Osteoblast (primary cell): ENCODE data around the gene MAP3K12. TPM values are rescaled to one million over a fixed set of nuclear protein-coding genes. Genes with fewer than 3 reads are reported as not detected.
A peak's percentile ranks its signal among the peaks of the same experiment; 100 is the strongest.

ENCODE experiments used
- DNase-seq: peaks from one replicate; pipeline ENCODE4 v3.0.0; 2011; ENCODE audit warnings: low spot score, mixed read lengths; ENCODE audit not compliant: insufficient read length; ENCODE audit errors: missing footprints
- H2AFZ ChIP-seq: 2 replicates; pipeline ENCODE4 v1.6.0; 2011; ENCODE audit warnings: mild to moderate bottlenecking, low read length
- H3K27ac ChIP-seq: 2 replicates; pipeline ENCODE4 v1.5.1; 2011; ENCODE audit warnings: mild to moderate bottlenecking, low read depth, low read length, moderate library complexity
- H3K27me3 ChIP-seq: 2 replicates; pipeline ENCODE4 v1.6.0; 2012; ENCODE audit warnings: mild to moderate bottlenecking, control low read depth, inconsistent platforms, low read length, moderate library complexity; ENCODE audit not compliant: insufficient read depth
- H3K36me3 ChIP-seq: 2 replicates; pipeline ENCODE4 v1.5.1; 2011; ENCODE audit warnings: mild to moderate bottlenecking, low read length, control low read depth, moderate library complexity; ENCODE audit not compliant: insufficient read depth
- H3K4me1 ChIP-seq: 2 replicates; pipeline ENCODE4 v1.5.1; 2011; ENCODE audit warnings: mild to moderate bottlenecking, low read length, control low read depth, moderate library complexity; ENCODE audit not compliant: insufficient read depth
- H3K4me2 ChIP-seq: 2 replicates; pipeline ENCODE4 v1.6.0; 2011; ENCODE audit warnings: mild to moderate bottlenecking, low read length; ENCODE audit not compliant: insufficient read depth
- H3K4me3 ChIP-seq: fragments of 200-600 bp; sonication (generic); 3 replicates; pipeline ENCODE4 v1.5.1; 2012; ENCODE audit warnings: mild to moderate bottlenecking, low read length, inconsistent platforms; ENCODE audit not compliant: insufficient read depth
- H3K79me2 ChIP-seq: 2 replicates; pipeline ENCODE4 v1.6.0; 2012; ENCODE audit warnings: mild to moderate bottlenecking, low read length, control low read depth, inconsistent platforms; ENCODE audit not compliant: insufficient read depth
- H3K9me3 ChIP-seq: 2 replicates; pipeline ENCODE4 v1.5.1; 2011; ENCODE audit warnings: low read depth, low read length, control low read depth
- H4K20me1 ChIP-seq: 2 replicates; pipeline ENCODE4 v1.6.0; 2012; ENCODE audit warnings: mild to moderate bottlenecking, low read length, control low read depth; ENCODE audit not compliant: insufficient read depth
- total RNA-seq: library from RNA; depleted of rRNA; stranded (reverse); fragments of >200 nt; gene quantifications from 2 replicates; pipeline ENCODE4 v1.2.3, GENCODE V29; 2012
- TF ChIP-seq, protein P1 (sequence below): IDR thresholded peaks from 2 replicates; pipeline ENCODE4 v1.5.1; 2011; ENCODE audit warnings: mild to moderate bottlenecking, low read depth, low read length, moderate library complexity; ENCODE audit errors: extremely low read depth

Gene MAP3K12
- total RNA-seq, 1 donor: 49.6 TPM

DNA sequence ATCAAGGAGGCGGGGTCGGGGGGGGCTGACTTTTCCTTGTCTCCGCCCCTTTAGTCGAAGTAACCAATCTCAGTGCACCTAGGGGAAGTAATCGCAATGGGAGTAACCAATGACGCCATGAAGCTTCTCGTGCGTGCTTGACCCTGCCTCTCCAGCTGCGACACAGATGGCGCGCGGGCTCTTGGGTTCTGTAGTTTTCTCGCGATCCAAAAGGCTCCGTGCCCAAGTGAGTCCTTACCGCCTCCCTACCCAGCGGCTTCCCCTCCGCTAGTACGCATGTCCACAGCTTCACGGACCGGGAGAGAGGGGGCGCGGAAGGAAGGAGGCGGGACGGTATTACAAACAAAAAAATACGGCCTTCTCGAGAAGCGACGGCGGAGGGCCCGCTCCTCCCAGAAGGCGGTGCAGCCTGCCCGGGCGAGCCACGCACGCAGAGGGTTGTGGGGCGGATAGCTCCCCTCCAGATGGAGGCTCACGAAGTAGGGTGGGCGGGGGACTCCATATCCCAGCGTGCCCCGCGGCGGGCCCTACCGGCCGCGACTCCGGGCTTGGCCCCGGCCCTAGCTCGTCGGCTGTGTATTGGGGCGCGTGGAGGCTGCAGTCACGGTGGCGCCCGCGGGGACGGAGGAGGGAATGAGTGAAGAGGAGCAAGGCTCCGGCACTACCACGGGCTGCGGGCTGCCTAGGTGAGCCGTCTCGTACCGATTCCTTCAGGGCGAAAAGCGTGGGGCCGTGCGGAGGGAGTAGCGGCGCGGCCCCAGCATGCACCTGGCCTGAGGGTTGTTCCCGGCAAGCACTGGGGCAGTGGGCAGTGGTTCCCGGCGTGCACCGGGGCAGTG, 1.7 kb upstream of the MAP3K12 start, which contains the start of gene TARBP2:
Gene TARBP2 (plus strand): TSS at position 508 of the 839 bp plus-strand sequence. CDS start 126 bp downstream, at position 634.
- Histone ChIP-seq H3K79me2 (peaks cover 54% of the 10 kb centered on the region), H3K4me2 (peak within 1 kb of the TSS; percentile 88), H3K27me3 (no peaks in the 10 kb centered on the region), H3K4me1 (peaks cover 70% of the 10 kb centered on the region), H3K9me3 (no peaks in the 10 kb centered on the region), H2AFZ (peak within 1 kb of the TSS; percentile 86), H3K27ac (peak within 1 kb of the TSS; percentile 93), H4K20me1 (peaks cover 3% of the 10 kb centered on the region), H3K4me3 (peak within 1 kb of the TSS; percentile 72), H3K36me3 (peaks cover 19% of the 10 kb centered on the region)
- TF ChIP-seq, protein P1, sequence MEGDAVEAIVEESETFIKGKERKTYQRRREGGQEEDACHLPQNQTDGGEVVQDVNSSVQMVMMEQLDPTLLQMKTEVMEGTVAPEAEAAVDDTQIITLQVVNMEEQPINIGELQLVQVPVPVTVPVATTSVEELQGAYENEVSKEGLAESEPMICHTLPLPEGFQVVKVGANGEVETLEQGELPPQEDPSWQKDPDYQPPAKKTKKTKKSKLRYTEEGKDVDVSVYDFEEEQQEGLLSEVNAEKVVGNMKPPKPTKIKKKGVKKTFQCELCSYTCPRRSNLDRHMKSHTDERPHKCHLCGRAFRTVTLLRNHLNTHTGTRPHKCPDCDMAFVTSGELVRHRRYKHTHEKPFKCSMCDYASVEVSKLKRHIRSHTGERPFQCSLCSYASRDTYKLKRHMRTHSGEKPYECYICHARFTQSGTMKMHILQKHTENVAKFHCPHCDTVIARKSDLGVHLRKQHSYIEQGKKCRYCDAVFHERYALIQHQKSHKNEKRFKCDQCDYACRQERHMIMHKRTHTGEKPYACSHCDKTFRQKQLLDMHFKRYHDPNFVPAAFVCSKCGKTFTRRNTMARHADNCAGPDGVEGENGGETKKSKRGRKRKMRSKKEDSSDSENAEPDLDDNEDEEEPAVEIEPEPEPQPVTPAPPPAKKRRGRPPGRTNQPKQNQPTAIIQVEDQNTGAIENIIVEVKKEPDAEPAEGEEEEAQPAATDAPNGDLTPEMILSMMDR: no peak
- peak; percentile 97 for DNase-seq

DNA sequence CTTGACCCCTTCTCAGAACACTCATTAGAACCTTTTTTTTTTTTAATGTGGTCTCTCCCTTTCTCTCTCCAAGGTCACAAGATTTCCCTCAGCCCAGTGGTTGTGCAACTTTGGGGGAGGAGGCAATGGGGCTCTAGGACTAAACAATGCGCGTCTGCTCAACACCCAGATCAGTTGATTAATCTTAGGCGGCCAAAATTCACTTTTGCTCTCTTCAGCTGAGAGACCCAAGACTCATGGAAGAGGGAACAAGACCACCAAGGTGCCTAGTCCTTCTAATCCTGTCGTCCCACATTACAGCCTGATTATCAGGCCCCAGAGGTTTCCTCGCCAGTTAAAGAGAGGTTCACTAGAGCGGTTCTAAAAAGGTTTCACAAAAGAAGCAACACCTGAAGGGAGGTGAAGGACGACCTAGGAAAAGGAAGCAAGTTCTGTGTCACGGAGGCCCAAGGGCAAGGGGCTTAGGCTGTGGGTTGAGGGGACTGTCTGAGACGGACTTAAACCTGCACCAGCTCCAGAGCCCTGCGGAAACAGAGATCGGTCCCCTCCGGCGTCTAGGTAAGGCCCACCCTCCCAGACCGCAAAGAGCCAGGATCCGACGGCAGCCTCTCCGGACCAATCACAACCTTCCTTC, 1.0 kb upstream of the MAP3K12 start:
- DNase-seq: no peak
- peaks cover 63% of the 10 kb centered on the region for H3K4me1 ChIP-seq
- H3K4me2 ChIP-seq: peak overlapping the region; percentile 88
- peaks cover 3% of the 10 kb centered on the region for H4K20me1 ChIP-seq
- peaks cover 60% of the 10 kb centered on the region for H3K79me2 ChIP-seq
- H3K27me3 ChIP-seq: no peaks in the 10 kb centered on the region
- no peaks in the 10 kb centered on the region for H3K9me3 ChIP-seq
- TF ChIP-seq, protein P1: no peak
- peak overlapping the region; percentile 73 for H2AFZ ChIP-seq
- peak overlapping the region; percentile 93 for H3K27ac ChIP-seq
- H3K4me3 ChIP-seq: peak overlapping the region; percentile 72
- peaks cover 14% of the 10 kb centered on the region for H3K36me3 ChIP-seq

DNA sequence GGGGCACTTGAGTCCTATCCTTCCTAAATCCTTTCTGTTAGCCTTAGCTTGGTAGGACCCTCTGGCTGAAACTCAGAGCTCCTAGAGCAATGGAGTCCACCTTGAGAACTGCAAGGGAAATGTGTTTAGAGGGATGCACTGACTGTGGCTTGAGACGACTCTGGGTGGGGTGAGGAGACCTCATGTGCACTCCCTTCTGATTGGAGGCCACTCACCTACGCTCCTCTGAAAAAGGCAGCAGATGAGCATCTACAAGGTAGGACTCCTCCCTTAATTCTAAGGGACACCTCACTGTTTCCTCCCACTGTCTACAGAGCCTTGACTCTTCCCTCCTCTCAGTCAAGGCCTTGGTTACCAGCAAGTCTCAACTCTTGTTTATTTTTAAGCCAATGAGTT, 1.0 kb downstream of the MAP3K12 start:
- DNase-seq: no peak
- Histone ChIP-seq H3K36me3 (peaks cover 5% of the 10 kb centered on the region), H3K4me2 (peak overlapping the region; percentile 88), H3K4me1 (peaks cover 50% of the 10 kb centered on the region), H3K27ac (no peak overlapping the region), H3K79me2 (peaks cover 59% of the 10 kb centered on the region), H2AFZ (no peak overlapping the region), H3K4me3 (peak overlapping the region; percentile 72), H3K9me3 (no peaks in the 10 kb centered on the region), H4K20me1 (peaks cover 3% of the 10 kb centered on the region), H3K27me3 (no peaks in the 10 kb centered on the region)
- TF ChIP-seq, protein P1: no peak

DNA sequence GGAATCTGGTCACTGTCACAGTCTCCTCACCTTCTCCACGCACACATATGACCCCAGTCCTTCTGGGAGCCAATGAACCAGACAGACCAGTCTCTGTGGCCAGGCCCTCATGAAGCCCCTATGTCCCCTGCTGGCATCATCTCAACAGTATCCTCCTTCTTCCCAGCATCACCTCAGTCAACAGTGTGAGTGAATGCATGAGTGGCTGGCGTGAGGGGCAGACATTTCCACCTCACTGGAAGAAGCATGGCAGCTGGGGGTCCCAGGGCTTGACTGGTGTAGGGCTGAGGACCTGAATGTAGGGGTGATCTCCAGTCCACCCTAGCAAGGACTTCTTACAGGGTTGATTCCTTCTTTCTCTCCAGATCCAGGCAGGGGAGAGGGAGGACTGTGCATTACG, 1.8 kb downstream of the MAP3K12 start:
- TF ChIP-seq, protein P1: no peak
- Histone ChIP-seq H3K36me3 (peaks cover 4% of the 10 kb centered on the region), H3K4me1 (peaks cover 44% of the 10 kb centered on the region), H4K20me1 (peaks cover 3% of the 10 kb centered on the region), H3K4me3 (no peak overlapping the region), H3K27me3 (no peaks in the 10 kb centered on the region), H3K9me3 (no peaks in the 10 kb centered on the region), H3K79me2 (peaks cover 59% of the 10 kb centered on the region), H3K4me2 (no peak overlapping the region), H3K27ac (no peak overlapping the region), H2AFZ (no peak overlapping the region)
- no peak for DNase-seq
